Measurements from ENCODE around the gene PRMT2.

The PRMT2 gene

GRCh38 chr21:46635324-46636180, at the start of gene PRMT2:
TSS of gene PRMT2 (plus strand) at chr21:46635674. CDS start at chr21:46636952, 1,278 bp downstream.
- DNase-seq, result peak; percentile 96 to 99

- no peak for DNase-seq
Measured at GRCh38 chr21:46594276-46594675, 41.2 kb upstream of the PRMT2 start.

- DNase-seq, result no peak
Measured at GRCh38 chr21:46596201-46596600, 39.3 kb upstream of the PRMT2 start.

- no peak for DNase-seq
Measured at GRCh38 chr21:46597031-46597430, 38.4 kb upstream of the PRMT2 start.

- no peak for DNase-seq
Measured at GRCh38 chr21:46597896-46598343, 37.6 kb upstream of the PRMT2 start.

GRCh38 chr21:46598581-46599572, 36.6 kb upstream of the PRMT2 start:
- no peak for DNase-seq

- DNase-seq, result no peak
Measured at GRCh38 chr21:46600305-46600704, 35.2 kb upstream of the PRMT2 start.

GRCh38 chr21:46600978-46601377, 34.5 kb upstream of the PRMT2 start:
- no peak for DNase-seq

GRCh38 chr21:46603228-46603627, 32.2 kb upstream of the PRMT2 start:
- no peak for DNase-seq

- DNase-seq, result no peak
Measured at GRCh38 chr21:46604329-46604974, 31.0 kb upstream of the PRMT2 start.

- peak; percentile 16 to 29 for DNase-seq
Measured at GRCh38 chr21:46604975-46605766, 30.3 kb upstream of the PRMT2 start, which contains the start of gene S100B. TSS of gene S100B (minus strand) at chr21:46605082. CDS start at chr21:46602415, 2,667 bp downstream.

- DNase-seq, result peak; percentile 63 to 71
Measured at GRCh38 chr21:46605767-46606426, 29.6 kb upstream of the PRMT2 start.

- no peak for DNase-seq
Measured at GRCh38 chr21:46606427-46606813, 29.1 kb upstream of the PRMT2 start.

GRCh38 chr21:46607636-46608035, 27.8 kb upstream of the PRMT2 start:
- DNase-seq, result peak in 1 of 2 donors; percentile 35

- DNase-seq, result no peak
Measured at GRCh38 chr21:46608672-46609111, 26.8 kb upstream of the PRMT2 start.

GRCh38 chr21:46610018-46610701, 25.3 kb upstream of the PRMT2 start:
- DNase-seq, result no peak

GRCh38 chr21:46613391-46613790, 22.1 kb upstream of the PRMT2 start:
- DNase-seq, result no peak

GRCh38 chr21:46616050-46616449, 19.4 kb upstream of the PRMT2 start:
- DNase-seq, result no peak

- no peak for DNase-seq
Measured at GRCh38 chr21:46616656-46617055, 18.8 kb upstream of the PRMT2 start.

GRCh38 chr21:46617267-46618051, 18.0 kb upstream of the PRMT2 start:
- peak in 1 of 2 donors; percentile 14 for DNase-seq
